Right atrium auricular region (tissue), 2 donors: ENCODE measurements around the gene IL19. TPM values are rescaled to one million over a fixed set of nuclear protein-coding genes. Genes with fewer than 3 reads are reported as not detected.

Experiments used
- DNase-seq: peaks from one replicate; pipeline ENCODE4 v3.0.0-alpha.2; 2019; ENCODE audit warnings: low spot score
- H3K27ac ChIP-seq, 2 donors: fragments of 200-600 bp; sonication (generic); 1 replicate in 1 of 2; 2 replicates in 1 of 2; pipeline ENCODE4 v1.5.1; 2016 to 2019
- H3K27me3 ChIP-seq, 2 donors: fragments of 200-600 bp; sonication (generic); one replicate each; pipeline versions ENCODE4 v1.5.1 to v1.6.0; 2017 to 2019
- H3K36me3 ChIP-seq: fragments of 200-600 bp; sonication (generic); one replicate; pipeline ENCODE4 v1.5.1; 2016
- H3K4me1 ChIP-seq, 2 donors: fragments of 200-600 bp; sonication (generic); one replicate each; pipeline versions ENCODE4 v1.5.1 to v1.6.0; 2017 to 2019
- H3K4me3 ChIP-seq, 2 donors: fragments of 200-600 bp; sonication (generic); 1 replicate in 1 of 2; 2 replicates in 1 of 2; pipeline ENCODE4 v1.5.1; 2017 to 2019; ENCODE audit warnings: mild to moderate bottlenecking in 1 of 2, moderate library complexity in 1 of 2
- H3K9me3 ChIP-seq, 2 donors: fragments of 200-600 bp; sonication (generic); one replicate each; pipeline ENCODE4 v1.5.1; 2019
- total RNA-seq, 2 donors: library from RNA; depleted of rRNA; stranded (reverse); fragments of >200 nt; gene quantifications; one replicate each; pipeline ENCODE4 v1.1.0, GENCODE V29; 2016
- TF ChIP-seq, protein P1 (sequence below), 2 donors: fragments of 200-600 bp; sonication (generic); IDR thresholded peaks; one replicate each; pipeline ENCODE4 v1.5.1; 2019; ENCODE audit warnings: antibody characterized with exemption in 2 of 2

The IL19 gene
- total RNA-seq, 2 donors from 2014 or later, result not detected

DNA sequence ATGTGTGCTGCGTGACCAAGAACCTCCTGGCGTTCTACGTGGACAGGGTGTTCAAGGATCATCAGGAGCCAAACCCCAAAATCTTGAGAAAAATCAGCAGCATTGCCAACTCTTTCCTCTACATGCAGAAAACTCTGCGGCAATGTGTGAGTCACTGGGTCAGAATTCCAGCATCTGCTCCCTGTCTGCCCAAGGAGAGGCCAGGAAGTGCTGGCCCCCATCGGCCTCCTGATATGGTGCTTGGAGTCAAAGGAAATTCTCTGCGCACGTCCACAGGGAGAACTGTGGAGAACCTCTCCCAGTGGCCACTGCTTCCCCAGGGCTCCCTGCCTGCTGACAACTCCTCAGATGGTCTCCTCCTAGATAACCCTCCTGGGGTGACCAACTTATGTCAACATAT, 69.3 kb downstream of the IL19 start:
- Histone ChIP-seq H3K4me1 (no peaks in the 10 kb centered on the region), H3K4me3 (no peak overlapping the region), H3K27me3 (no peaks in the 10 kb centered on the region), H3K9me3 (no peaks in the 10 kb centered on the region), H3K36me3 (no peaks in the 10 kb centered on the region), H3K27ac (no peak overlapping the region)
- DNase-seq, result no peak
- TF ChIP-seq, protein P1, sequence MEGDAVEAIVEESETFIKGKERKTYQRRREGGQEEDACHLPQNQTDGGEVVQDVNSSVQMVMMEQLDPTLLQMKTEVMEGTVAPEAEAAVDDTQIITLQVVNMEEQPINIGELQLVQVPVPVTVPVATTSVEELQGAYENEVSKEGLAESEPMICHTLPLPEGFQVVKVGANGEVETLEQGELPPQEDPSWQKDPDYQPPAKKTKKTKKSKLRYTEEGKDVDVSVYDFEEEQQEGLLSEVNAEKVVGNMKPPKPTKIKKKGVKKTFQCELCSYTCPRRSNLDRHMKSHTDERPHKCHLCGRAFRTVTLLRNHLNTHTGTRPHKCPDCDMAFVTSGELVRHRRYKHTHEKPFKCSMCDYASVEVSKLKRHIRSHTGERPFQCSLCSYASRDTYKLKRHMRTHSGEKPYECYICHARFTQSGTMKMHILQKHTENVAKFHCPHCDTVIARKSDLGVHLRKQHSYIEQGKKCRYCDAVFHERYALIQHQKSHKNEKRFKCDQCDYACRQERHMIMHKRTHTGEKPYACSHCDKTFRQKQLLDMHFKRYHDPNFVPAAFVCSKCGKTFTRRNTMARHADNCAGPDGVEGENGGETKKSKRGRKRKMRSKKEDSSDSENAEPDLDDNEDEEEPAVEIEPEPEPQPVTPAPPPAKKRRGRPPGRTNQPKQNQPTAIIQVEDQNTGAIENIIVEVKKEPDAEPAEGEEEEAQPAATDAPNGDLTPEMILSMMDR (IDR thresholded peaks at IDR 0.05), result no peak

DNA sequence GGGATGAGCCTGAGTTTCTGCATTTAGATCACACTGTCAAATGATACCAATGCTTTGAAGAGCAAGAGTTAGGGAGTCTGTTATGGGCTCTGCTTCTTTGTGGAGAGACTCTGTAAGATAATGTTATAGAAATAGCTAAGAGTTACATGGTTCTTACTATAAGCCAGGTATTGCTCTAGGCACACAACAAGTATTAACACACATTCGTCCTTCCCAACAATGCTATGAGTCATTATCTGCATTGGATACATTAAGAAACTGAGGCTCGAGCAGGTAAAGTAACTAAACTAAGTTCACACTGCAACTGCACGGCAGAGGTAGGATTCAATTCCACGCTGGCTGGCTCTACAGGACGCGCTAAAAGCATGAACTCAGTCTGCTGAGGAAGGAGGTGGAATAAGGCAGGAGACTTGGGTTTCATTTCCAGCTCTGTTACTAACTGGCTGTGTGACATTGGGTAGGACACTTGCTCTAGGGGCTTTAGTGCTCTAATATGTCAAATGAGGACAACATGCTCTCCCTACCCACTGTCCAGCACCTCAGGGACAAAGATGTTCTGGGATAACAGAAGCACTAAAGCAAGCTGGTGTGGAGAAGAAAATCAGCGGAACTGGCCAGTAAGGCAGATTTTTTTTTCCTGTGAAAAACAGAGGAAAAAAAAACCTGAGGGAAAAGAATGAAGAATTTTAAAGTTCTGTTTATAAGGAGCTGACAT, 71.2 kb downstream of the IL19 start:
- TF ChIP-seq, protein P1 (IDR thresholded peaks at IDR 0.05), result no peak
- H3K4me1 ChIP-seq, result no peaks in the 10 kb centered on the region
- H3K4me3 ChIP-seq, result no peak overlapping the region
- H3K27me3 ChIP-seq, result no peaks in the 10 kb centered on the region
- no peaks in the 10 kb centered on the region for H3K9me3 ChIP-seq
- no peaks in the 10 kb centered on the region for H3K36me3 ChIP-seq
- DNase-seq, result no peak
- H3K27ac ChIP-seq, result no peak overlapping the region

DNA sequence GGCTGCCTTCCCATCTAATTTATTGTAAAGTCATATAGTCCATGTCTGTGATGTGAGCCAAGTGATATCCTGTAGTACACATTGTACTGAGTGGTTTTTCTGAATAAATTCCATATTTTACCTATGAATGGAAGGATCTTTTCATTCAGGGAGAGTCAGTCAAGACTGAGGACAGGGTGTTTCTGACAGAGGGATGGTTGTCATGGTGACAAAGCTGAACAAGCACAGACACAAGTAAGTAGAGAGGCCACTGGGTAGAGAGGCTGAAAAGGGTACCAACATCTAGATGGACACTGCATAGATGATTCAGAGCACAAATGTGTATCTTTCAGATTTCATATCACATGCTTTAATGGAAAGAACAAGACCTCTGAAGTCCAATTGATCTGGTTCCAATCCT, 72.3 kb downstream of the IL19 start:
- TF ChIP-seq, protein P1 (IDR thresholded peaks at IDR 0.05), result no peak
- Histone ChIP-seq H3K4me1 (no peaks in the 10 kb centered on the region), H3K27ac (no peak overlapping the region), H3K27me3 (no peaks in the 10 kb centered on the region), H3K9me3 (no peaks in the 10 kb centered on the region), H3K4me3 (no peak overlapping the region), H3K36me3 (no peaks in the 10 kb centered on the region)
- DNase-seq, result no peak

DNA sequence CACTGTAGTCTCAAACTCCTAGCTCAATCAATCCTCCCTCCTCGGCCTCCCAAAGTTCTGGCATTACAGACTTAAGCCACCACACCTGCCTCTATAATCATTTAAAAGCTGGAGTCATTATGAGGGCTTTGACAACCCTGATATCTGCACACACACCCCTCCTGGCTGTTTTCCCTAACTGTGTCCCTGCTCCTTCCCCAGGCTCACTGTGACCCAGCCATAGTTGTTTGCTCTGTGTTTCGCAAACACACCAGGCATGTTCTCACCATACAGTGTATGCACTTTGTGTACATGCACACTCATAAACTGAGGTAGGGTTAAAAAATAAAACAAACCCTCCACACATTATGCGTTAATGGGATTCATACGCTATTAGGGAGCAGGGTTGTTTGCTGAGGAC, 73.1 kb downstream of the IL19 start:
- TF ChIP-seq, protein P1 (IDR thresholded peaks at IDR 0.05), result no peak
- no peak overlapping the region for H3K27ac ChIP-seq
- H3K4me3 ChIP-seq, result no peak overlapping the region
- no peak for DNase-seq
- H3K36me3 ChIP-seq, result no peaks in the 10 kb centered on the region
- no peaks in the 10 kb centered on the region for H3K4me1 ChIP-seq
- no peaks in the 10 kb centered on the region for H3K9me3 ChIP-seq
- no peaks in the 10 kb centered on the region for H3K27me3 ChIP-seq

DNA sequence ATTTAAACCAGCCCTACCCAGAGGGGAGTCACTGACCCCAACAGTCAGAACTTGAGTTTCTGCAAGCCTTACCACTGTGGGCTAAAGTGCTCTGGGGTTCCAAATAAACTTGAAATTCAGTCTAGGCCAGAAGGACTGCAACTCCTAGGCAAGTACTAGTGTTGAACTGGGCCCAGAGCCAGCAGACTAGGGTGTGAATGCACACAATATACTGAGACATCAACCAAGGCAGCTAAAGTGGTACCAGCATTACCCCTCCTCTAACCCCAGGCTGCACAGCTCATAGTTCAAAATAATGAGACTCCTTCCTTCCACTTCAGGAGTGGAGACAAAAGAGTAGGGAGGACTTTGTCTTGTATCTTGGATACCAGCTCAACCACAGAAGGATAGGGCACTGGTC, 75.9 kb downstream of the IL19 start:
- Histone ChIP-seq H3K4me1 (no peaks in the 10 kb centered on the region), H3K36me3 (no peaks in the 10 kb centered on the region), H3K27me3 (no peaks in the 10 kb centered on the region), H3K9me3 (no peaks in the 10 kb centered on the region), H3K4me3 (no peak overlapping the region), H3K27ac (no peak overlapping the region)
- no peak for DNase-seq
- TF ChIP-seq, protein P1 (IDR thresholded peaks at IDR 0.05), result no peak

DNA sequence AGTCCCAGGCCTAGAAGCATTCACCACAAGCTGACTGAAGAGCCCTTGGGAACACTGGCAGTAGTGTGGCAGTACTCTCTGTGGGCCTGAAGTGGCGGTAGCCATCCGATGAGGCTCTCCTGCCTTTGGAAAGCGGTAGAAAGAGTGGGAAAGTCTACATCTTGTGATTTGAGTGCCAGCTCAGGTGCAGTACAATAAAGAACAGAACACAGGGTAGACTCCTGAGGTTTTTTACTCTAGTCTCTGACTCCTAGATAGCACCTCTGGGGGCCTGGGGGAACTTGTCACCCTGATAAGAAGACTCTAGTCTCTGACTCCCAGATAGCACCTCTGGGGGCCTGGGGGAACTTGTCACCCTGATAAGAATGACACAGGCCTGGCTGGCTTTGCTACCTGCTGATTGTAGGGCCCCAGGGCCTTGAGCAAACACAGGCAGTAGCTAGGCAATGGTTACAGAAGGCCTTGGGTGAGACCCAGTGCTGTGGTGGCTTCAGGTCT, 76.8 kb downstream of the IL19 start:
- Histone ChIP-seq H3K4me3 (no peak overlapping the region), H3K27ac (no peak overlapping the region), H3K9me3 (peaks cover 0 to 2% of the 10 kb centered on the region in 2 donors), H3K4me1 (no peaks in the 10 kb centered on the region), H3K27me3 (no peaks in the 10 kb centered on the region), H3K36me3 (no peaks in the 10 kb centered on the region)
- TF ChIP-seq, protein P1 (IDR thresholded peaks at IDR 0.05), result no peak
- no peak for DNase-seq
